ENCODE measurements around the gene SYCE3.

DNA sequence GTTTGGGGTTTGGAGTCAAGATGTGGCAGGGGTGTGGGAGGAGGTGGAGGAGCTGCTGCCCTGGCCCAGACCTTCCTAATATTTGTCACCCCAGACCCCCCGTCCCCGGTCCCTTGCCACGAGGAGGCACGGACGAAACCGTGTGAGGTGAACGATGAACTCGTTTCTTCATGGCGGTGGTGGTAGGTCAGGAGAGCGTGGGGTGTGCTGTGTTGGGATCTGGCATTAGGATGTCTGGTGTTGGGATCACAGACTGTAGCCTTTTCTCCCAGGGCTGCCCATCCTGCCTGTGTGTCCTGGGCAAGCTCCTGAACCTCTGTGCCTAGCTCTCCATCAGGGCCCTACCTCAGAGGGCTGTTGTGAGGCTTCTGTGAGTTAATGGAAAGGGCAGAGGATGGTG lies 46.3 kb upstream of the SYCE3 start:
- TF ChIP-seq POLR2A (IDR thresholded peaks at IDR 0.05; ENCODE audit: low read depth, low read length) (no peak), POLR2AphosphoS5 (IDR thresholded peaks at IDR 0.05; ENCODE audit: low read depth, low read length) (no peak)
